Fibroblast of skin of left quadriceps (primary cell): Measurements from ENCODE around the gene SLF2.
"Not testable (repeated sequence)": the region's sequence is repeated elsewhere in the genome, so short reads cannot be mapped to it uniquely, and the experiment has no call there.

Experiments
- DNase-seq, 2 experiments: peaks; one replicate each; pipeline ENCODE4 v3.0.0-alpha.2; 2013; ENCODE audit warnings: low read depth in 2 of 2

SLF2 gene

GRCh38 chr10:100878291-100878910 is 34.4 kb upstream of the SLF2 start:
- peak; percentile 44 to 51 for DNase-seq

DNA sequence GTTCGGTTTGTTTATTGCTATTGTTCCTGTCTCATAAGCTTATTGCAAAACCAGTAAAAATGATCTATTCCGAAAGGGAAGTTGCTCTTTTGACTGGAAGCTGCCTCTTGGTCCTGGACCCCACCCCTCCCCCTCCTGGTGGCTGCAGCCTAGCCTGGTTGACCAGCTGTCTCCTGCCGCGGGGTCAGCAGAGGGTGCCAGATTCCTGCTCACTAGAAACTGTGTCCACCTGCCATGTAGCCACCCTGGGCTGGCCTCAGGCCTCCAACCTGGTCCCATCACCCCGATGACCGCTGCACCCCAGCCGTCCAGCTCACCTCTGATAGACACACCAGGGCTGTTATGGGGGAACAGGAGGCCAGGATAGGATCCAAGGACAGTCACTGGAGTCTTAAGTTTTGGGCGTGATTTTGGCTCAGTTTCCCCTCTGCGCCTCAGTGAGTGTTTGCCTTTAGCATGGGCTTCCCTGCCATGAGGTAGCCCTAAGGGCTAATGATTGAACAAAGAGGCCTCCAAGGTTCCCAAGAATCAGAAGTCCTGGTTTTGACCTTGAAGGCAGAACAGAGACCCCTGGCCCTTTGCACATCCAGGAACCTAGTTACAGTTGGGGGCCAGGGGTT is 32.9 kb upstream of the SLF2 start:
- DNase-seq = no peak

DNA sequence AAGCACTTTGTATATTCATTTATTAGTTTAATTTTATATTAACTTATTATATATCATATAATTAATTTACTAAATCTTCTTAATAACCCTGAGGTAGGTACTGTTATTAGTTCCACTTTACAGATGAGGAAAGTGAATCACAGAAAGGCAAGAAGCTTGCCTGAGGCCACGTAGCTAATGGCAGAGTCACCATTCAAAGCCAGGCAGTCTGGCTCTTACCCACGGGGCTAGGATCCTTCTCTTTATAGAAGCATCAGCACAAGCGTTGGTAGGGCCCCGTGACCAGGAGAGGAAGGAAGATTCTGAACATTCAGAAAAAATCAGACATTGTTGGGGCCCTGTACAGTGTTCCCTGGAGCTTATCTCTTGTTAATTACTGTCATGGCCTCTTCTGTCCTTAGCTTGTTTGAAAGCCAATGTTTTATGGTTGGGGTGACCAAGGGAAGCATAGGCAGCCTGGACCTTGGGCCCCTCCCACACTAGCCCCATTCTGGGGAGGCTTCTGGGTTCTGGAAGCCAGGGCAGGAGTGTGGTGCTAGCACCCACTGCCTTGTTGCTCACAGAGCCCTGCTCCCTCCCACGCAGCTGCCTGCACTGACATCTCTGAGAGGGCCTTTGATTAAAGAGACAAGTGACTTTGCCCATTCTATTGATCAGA is 31.1 kb upstream of the SLF2 start:
- DNase-seq = no peak

DNA sequence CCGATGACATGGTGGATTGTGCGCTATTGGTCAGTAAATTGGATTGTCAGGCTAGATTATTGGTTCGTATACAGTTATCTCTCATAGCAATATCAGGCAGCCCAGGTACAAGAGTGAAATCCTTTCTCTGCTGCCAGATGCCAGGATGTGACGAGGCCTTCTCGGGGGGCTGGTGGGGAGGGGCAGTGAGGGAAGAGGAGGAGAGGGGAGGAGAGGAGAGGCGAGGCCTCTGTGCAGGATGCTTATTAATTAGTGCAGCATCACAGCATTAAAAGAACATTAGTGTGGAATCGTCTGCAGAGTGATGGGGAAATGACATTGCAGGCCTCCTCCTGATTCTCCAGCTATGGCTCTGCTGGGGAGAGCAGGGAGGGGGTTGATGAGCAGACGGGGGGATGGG is 30.5 kb upstream of the SLF2 start:
- DNase-seq = no peak

DNA sequence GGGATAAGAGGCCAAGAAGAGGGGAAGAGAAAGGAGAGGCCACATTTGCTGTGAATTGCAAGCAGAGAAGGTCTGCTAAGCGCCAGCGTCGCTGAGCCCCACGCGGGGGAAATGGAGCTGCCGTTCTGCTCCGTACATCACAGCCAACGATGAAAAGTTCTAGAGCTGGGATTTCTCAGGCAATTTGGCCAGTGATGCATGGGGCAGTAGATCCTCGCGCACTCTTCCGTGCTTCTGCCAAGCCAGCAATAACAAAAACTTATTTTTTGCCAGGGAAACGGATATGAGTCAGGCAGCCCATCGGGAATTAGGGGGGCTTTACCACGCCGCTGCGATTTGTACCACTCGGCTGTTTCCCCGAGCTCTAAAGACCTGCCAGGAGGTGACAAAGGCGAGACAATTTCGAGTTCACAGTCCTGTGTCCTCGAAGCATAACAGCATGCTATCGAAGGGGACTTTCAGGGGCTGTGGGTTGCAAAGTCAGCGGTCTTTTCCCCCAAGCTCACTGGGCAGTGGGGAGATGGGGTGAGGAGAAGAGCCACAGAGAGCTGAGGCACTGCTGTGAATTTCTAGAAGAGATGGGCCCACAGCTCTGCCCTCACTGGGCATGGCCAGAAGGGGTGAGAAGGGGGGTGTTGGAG is 30.0 kb upstream of the SLF2 start:
- peak in 1 of 2 experiments; percentile 30 for DNase-seq

DNA sequence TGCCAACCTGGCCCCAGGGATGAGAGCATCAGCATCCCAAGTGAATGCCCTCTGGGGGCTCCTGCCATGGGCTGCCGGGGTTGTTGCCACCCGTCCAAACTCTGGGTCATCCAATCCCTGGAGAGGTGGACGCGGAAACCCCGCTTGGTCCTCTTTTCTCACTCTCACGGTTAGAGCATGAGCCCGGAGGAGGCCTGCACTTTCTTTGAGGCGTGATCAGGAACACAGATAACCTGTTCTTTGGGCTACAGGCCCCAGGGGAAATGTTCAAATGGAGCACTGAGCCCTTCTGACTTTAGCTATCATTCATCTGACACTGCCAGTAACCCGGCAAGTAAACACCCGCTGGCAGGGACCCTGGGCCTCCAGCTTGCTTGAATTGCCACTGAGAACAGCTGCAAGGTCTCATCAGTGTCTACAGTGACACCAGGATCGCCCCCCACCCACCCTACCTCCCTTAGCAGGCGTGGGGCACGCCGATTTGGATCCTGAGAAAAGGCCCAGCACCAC is 29.4 kb upstream of the SLF2 start:
- DNase-seq = no peak

- DNase-seq = not testable (repeated sequence)
These were observed 27.2 kb upstream of the SLF2 start for GRCh38 chr10:100885611-100886010.

DNA sequence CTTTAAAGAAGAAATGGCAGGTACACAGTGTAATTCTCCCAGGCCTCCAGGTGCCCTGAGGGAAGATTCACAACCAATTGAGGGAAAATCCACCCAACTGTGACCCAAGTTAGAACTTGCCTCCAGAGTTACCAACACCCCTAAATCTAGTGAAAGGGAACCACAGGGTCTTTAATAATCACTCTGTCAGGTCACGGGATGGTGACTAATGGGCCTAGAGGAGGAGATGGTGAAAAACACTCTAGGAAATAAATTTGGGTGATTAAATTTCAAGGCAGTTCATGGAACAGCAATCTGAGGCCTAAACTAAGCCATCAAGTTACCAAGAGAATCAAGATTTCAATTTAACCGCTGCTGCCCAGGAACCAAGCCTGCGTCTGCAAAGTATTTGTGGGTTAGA is 26.7 kb upstream of the SLF2 start:
- DNase-seq = no peak

- no peak for DNase-seq
These were observed 26.2 kb upstream of the SLF2 start for GRCh38 chr10:100886521-100886920.

DNA sequence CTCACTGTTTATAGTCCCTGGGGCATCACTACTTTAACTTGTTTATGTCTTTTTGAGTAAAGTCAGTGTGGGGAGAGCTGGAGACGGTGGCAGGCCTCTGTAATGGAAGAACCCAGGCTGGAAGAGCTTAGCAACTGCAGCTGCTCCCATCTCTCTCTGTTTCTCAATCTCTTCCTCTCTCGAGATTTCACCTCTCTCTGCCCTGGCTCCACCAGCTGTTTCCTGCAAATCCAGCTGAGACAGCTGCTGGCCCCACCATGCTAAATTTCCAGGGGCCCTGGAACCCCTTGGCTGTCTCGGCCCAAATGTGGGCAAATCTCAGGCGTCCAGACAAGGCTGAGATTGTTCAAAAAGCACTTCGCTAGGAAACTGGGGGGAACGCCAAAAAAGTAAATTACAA is 25.8 kb upstream of the SLF2 start:
- no peak for DNase-seq

DNA sequence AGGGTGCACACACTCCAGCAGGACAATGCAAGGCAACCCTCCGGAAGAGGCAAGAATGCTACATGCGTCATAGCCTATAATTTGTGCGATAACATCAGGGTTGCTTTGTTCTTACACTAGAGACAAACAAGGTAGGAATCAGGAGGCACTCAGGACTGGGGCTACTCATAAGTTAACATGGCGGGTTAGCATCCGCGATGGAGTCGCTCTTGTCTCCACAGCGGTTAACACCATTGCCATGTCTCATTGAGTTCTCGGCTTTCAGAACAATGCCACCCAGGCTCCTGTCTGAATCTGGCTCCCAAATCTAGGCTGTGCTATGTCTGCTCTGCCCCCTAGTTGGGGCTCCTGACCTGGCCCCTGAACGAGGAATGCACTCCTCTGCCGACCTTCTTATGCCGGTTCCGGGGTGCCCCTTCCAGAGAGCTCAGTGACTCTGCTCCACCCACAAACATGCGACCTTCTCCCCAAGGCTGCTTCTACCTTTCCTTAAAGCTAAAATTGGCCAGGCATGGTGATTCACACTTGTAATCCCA is 24.9 kb upstream of the SLF2 start:
- DNase-seq = no peak

- DNase-seq = no peak
These were observed 23.8 kb upstream of the SLF2 start for GRCh38 chr10:100888957-100889356.

- DNase-seq = no peak
These were observed 23.2 kb upstream of the SLF2 start for GRCh38 chr10:100889546-100889945.

DNA sequence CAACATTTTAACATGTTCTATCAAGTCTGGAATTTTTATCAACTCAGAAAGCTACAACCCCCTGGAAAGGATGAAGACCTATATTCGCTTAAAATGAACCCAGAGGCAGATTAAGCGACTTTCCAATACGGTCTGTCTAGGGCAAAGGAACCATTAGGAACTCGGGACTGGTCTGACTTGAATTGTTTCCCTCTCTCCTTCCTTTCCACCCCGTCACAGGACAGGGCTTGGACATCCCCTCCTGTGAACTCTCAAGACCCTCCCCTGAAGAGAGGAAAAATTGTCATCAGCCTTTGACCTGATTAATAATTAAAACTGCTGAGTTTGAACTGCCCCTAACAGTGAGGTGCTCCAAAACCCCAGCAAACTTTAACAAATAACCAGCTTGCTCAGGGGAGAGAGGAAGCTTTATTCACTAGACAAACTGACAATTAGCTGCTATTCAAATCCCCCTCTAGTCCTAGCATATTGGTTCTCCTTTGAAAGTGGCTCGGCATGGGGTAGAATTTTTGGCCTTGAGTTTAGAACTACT is 22.6 kb upstream of the SLF2 start:
- no peak for DNase-seq

GRCh38 chr10:100890673-100891317 is 22.0 kb upstream of the SLF2 start:
- DNase-seq = peak; percentile 97

DNA sequence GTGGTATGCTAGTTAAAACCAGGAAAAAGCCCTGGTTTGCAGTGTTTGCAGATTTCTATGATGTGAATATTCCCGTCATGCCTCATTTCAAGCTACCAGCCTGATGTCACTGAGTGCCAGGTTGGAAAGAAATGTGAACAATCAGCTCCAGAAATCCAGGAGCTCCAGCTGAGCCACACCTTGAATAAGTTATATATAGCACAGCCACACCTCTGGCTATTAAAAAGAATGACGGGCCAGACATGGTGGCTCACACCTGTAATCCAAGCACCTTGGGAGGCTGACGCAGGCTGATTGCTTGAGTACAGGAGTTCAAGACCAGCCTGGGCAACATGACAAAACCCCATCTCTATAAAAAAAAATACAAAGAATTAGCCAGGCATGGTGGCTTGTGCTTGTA is 18.7 kb upstream of the SLF2 start:
- no peak for DNase-seq

DNA sequence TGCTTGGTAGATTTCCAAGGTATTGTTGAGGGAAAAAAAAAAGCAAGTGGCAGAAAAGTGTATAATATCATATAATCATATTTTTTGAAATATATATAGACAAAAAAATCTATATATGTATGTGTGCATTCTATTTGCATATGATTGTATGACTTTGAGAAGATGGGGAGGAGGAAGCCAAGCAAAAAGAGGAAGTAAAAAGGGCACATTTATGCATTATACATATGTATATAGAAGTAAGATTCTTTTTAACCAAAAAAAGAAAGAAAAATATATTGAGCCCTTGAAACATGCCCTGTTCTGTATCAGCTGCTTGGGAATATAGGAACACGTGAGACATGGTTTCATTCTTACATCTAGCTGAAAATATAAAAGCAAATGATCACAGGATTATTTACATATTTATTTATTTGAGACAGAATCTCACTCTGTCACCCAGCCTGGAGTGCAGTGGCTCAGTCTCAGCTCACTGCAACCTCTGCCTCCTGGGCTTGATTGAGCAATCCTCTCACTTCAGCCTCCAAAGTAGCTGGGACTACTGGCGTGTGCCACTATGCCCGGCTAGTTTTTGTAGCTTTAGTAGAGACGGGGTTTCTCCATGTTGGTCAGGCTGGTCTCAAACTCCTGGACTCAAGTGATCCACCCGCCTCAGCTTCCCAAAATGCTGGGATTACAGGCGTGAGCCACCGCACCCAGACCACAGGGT is 18.0 kb upstream of the SLF2 start:
- no peak for DNase-seq

- no peak for DNase-seq
These were observed 17.4 kb upstream of the SLF2 start for GRCh38 chr10:100895346-100895745.

- no peak for DNase-seq
These were observed 16.9 kb upstream of the SLF2 start for GRCh38 chr10:100895896-100896295.

DNA sequence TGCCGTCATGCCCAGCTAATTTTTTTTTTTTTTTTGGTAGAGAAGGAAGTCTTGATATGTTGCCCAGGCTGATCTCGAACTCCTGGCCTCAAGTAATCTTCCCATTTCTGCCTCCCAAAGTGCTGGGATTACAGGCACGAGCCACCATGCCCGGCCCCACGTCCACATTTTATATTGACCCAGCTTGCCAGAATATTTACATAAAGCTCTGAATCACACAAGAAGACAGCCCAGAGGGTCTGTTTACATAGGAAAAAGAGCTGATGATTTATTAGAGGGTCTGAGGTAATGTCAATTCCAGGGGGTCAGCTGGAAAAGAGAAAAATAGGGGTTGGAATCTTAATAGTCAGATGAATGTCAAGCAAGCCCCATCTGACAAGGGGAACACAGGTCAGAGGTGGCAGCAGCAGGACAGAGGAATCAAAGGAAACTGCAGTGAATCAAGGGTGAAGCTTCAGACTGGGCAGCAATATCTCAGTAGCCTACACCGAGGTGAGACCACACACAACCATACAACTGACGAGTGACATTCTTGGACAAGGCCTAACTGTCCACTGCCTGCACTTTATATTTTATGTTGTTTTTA is 15.8 kb upstream of the SLF2 start:
- DNase-seq = no peak

- no peak for DNase-seq
These were observed 14.8 kb upstream of the SLF2 start for GRCh38 chr10:100897976-100898375.
